HL-60/S4 (cell line): Measurements from ENCODE around the gene SCARB1.

Source experiments
- in situ Hi-C: fragments of 300-500 bp; cut with MboI; formaldehyde crosslinking; loops from 2 replicates; pipeline ENCODE4 v1.14.3; 2022; ENCODE audit warnings: low sequenced_read_pairs

Gene SCARB1

DNA sequence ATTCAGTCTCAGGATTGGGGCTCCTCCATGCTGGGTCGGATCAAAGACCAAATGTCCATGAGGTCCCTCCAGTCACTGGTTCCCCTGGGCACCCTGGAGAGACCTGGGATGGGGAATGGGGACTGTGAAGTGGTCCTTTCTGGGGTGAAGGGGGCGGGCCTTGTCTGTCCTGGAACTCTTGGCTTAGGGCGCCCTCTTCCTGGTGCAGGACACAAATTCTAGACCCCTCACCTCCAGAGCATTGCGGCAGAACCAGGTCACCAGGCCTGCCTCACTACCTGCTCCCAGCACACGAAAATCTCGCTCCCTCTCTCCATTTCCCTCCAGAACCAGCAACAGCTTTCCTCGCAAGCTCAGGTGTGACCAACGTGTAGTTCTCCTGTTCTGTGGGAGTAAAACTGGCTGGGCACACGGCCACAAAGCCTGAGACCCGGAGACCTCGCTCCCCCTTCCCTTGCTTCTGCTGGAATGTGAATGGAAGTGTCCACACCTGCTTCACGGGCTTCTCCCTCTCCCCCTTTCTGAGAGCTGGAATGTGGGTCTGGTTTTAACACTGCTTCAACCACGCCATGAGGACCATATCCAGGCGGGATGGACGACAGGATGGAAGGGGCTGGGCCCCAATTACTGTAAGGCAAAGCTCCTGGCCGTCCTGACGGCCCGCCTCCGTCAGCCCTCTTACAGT is 112.7 kb downstream of the SCARB1 start:
- in situ Hi-C loops = no loop called here

DNA sequence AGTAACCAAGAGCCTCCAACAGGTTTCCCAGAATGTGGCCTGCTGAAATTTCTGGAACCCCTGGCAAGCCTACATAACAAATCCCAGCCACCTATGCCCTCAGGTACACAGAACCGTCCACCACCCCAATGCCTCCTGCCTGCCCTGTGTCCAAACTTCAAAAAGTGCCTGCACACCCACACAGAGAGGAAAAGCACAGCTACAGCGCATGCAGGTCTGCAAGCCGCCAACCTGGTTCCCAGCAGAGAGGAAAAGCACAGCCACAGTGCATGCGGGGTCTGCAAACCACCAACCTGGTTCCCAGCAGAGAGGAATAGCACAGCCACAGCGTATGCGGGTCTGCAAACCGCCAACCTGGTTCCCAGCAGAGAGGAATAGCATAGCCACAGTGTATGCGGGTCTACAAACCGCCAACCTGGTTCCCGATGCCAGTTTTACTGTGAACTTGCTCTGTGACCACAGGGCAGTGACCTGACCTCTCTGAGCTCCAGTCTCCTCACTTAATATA is 113.5 kb downstream of the SCARB1 start:
- in situ Hi-C loops = no loop called here

DNA sequence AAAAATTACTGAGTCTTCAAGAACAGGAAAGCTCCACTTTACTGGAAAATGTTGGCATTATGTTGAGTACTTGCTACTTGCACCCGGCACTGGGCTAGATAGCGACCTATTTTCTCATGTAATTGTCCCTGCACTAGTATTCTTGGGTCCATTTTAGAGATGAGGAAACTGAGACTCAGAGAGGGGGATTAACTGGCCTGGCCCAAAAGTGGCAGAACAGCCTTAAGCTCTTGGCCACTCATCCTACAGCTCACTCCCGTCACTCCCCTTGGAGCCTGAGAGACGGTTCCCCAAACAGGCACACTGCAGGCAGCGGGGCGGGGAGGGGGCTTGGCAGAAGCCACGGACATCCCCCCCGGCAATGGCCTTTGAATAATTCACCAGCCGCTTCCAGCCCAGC is 113.9 kb downstream of the SCARB1 start:
- in situ Hi-C loops = no loop called here

GRCh38 chr12:124747426-124748161 is 116.1 kb downstream of the SCARB1 start:
- in situ Hi-C loops = no loop called here

- in situ Hi-C loops = no loop called here
These were observed 116.8 kb downstream of the SCARB1 start for GRCh38 chr12:124746649-124747425.

DNA sequence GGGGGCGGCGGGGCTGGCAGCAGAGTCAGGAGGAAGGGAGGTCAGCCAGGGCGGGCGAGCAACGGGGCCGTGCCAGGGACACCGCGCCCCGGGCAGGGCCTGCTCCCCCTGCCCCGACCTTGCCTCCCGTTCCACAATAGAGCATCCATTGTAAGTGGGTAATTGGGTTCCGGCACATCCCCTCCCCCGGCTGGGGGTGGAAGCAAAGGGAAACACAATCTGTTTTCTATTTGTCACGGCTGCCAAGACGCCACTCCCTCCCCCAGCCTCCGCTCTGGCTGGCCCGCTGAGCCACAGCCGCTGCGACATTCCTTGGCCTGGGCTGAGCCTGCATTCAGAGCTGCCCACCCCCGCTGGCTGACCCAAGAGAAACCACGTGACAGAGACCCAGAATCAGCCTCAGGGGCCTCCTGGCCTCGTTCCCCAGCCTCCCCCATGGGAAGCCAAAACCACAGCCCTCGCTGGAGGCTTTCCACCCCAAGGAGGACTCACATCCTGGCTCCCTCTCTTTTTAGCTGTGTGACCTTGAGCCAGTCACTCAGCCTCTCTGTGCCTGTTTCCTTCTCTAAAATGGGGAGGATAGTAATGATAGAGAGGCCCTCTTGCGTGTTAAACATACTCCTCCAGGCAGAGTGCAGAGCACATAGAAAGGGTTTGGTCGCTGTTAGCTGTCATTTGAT is 117.6 kb downstream of the SCARB1 start:
- in situ Hi-C loops = no loop called here

- in situ Hi-C loops = no loop called here
These were observed 118.2 kb downstream of the SCARB1 start for GRCh38 chr12:124745465-124745890.

GRCh38 chr12:124744659-124745464 is 118.8 kb downstream of the SCARB1 start:
- in situ Hi-C loops = no loop called here

GRCh38 chr12:124744273-124744640 is 119.4 kb downstream of the SCARB1 start:
- in situ Hi-C loops = no loop called here

- in situ Hi-C loops = no loop called here
These were observed 120.0 kb downstream of the SCARB1 start for GRCh38 chr12:124743479-124744272.

GRCh38 chr12:124742678-124743077 is 121.0 kb downstream of the SCARB1 start:
- in situ Hi-C loops = no loop called here

- in situ Hi-C loops = no loop called here
These were observed 121.6 kb downstream of the SCARB1 start for GRCh38 chr12:124742111-124742510.

GRCh38 chr12:124741211-124741610 is 122.5 kb downstream of the SCARB1 start:
- in situ Hi-C loops = no loop called here

- in situ Hi-C loops = no loop called here
These were observed 123.0 kb downstream of the SCARB1 start for GRCh38 chr12:124740691-124741137.

GRCh38 chr12:124739953-124740561 is 123.6 kb downstream of the SCARB1 start:
- in situ Hi-C loops = no loop called here

DNA sequence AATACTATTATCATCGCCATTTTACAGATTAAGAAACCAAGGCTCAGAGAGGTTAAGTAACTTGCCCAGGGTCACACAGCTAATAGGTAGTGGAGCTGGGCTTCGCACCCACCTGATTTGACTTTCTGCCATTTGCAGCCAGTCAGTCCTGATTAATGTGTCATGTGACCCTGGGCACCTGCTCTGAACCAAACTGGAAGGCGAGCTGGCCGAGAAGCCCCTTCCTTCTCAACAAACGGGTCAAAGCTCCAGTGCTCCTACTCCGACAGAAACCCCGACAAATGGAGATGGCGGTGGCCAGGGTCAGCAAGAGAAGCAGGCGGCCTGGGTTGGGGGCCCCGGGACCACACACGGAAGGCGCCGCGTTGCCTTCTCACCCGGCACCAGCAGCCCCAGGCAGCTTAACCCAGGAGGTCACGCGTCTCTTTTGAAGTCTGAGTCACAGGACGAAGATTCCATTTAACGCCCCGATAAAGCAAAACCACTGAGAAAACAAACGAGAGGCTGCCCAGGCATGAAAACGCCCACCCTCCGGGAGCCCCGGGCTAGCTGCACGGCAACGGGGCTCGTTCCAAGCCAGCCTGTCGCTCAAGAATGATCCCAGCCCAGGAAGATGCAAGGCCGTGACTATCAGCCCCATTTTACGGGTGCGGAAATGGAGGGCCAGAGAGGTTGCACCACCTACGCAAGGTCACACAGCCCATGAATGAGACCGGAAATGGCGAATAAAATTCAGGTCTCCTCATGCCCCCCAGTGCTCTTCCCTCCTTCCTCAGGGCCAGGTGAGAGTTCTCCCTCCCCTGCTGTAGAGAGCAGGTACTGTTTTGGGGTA is 124.8 kb downstream of the SCARB1 start:
- in situ Hi-C loops = no loop called here

- in situ Hi-C loops = no loop called here
These were observed 125.7 kb downstream of the SCARB1 start for GRCh38 chr12:124737772-124738635.
